Heart left ventricle (tissue), 13 donors: Measurements from ENCODE around the gene NAALADL2.

ENCODE experiments used
- POLR2A ChIP-seq, 2 donors: fragments of 450-650 bp; IDR thresholded peaks; one replicate each; pipeline ENCODE4 v1.6.1; 2017; ENCODE audit warnings: antibody characterized with exemption in 2 of 2, mild to moderate bottlenecking in 2 of 2, moderate library complexity in 2 of 2
- TF ChIP-seq, protein P1 (sequence below), 12 donors: fragments of 200-600 bp; sonication (generic) in 4 of 12; IDR thresholded peaks; one replicate each; pipeline versions ENCODE4 v1.5.0 to v1.8.0; 2018 to 2022; ENCODE audit warnings: antibody characterized with exemption in 12 of 12, mild to moderate bottlenecking in 5 of 12
- donor health status: ischemic (EF 13 %, LVEDD 7.1; RV severe dilation, severe dysfunction).
- donor health status: DM: no; HTN: yes; CAD: no.
- donor health status: DM: no; HTN: no; CAD: no.
- donor health status: ischemic (EF 25% LVEDD 6.9; RV normal size, moderate dysfunction).
- donor health status: ischemic (EF 25% LVEDD 5.7; RV mildly dilated, moderate dysfunction).
- donor health status: ischemic (EF 35%, LVEDD 5.7; RV mildly dilated, moderate dysfunction).
- donor health status: nonischemic (EF 11% LVEDD 7.7; RV severe dilation, severe dysfunction).
- donor health status: DM: yes; HTN: yes; CAD: no.
- donor health status: PGD.
- donor health status: ischemic (EF 29% LVEDD 5.4; RV normal size, mild dysfunction).
- donor health status: nonischemic (EF 23%, LVEDD 6.1; RV moderate dilation, normal function).

DNA sequence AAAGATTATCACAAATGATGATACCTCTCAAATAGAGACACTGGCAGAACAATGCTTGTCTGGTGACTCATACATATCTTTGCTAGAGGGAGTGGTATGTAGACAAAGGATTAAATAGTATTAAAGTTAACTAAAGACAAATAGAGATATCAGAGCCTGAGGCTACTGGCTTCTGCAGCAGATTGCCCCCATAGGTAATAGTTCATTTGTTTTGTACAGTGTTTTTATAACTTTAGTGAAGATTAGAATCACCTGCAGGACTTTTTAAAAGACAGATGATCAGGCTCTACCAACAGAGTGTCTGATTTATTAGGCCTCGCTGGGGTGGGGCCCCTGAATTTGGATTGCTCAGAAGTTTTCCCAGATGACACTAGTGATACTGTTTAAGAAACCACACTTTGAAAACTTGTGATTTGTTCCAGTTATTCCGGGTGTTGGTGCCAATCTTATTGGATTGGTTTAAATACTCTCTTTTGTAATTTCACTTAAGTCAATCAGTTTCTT, 96.4 kb downstream of the NAALADL2 start:
- TF ChIP-seq, protein P1, sequence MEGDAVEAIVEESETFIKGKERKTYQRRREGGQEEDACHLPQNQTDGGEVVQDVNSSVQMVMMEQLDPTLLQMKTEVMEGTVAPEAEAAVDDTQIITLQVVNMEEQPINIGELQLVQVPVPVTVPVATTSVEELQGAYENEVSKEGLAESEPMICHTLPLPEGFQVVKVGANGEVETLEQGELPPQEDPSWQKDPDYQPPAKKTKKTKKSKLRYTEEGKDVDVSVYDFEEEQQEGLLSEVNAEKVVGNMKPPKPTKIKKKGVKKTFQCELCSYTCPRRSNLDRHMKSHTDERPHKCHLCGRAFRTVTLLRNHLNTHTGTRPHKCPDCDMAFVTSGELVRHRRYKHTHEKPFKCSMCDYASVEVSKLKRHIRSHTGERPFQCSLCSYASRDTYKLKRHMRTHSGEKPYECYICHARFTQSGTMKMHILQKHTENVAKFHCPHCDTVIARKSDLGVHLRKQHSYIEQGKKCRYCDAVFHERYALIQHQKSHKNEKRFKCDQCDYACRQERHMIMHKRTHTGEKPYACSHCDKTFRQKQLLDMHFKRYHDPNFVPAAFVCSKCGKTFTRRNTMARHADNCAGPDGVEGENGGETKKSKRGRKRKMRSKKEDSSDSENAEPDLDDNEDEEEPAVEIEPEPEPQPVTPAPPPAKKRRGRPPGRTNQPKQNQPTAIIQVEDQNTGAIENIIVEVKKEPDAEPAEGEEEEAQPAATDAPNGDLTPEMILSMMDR (IDR thresholded peaks at IDR 0.05): no peak
- no peak for TF ChIP-seq POLR2A (IDR thresholded peaks at IDR 0.05)
